Cardiac fibroblast (primary cell): ENCODE results near the gene NFILZ.

Experiments used
- DNase-seq, 2 donors: peaks; one replicate each; pipeline versions ENCODE4 v3.0.0 to v3.0.0-alpha.2; 2010; ENCODE audit warnings: low read depth in 2 of 2
- H3K4me3 ChIP-seq, 2 donors: replicated peaks in 1 of 2; 1 replicate in 1 of 2; 2 replicates in 1 of 2; pipeline ENCODE4 v1.5.1; 2011; ENCODE audit warnings: low read depth in 2 of 2, low read length in 2 of 2, mild to moderate bottlenecking in 2 of 2, moderate library complexity in 1 of 2
- CTCF ChIP-seq: IDR thresholded peaks from one replicate; pipeline ENCODE4 v1.5.1; 2011; ENCODE audit warnings: low read depth, mild to moderate bottlenecking, low read length, inconsistent platforms

NFILZ gene

GRCh38 chr19:8665468-8666213 lies 35.2 kb downstream of the NFILZ start:
- DNase-seq = no peak
- TF ChIP-seq CTCF = no peak
- no peak overlapping the region for H3K4me3 ChIP-seq

GRCh38 chr19:8666814-8667405 lies 36.5 kb downstream of the NFILZ start:
- TF ChIP-seq CTCF = no peak
- no peak for DNase-seq
- H3K4me3 ChIP-seq = no peak overlapping the region

- no peak for TF ChIP-seq CTCF
- no peak for DNase-seq
- no peak overlapping the region for H3K4me3 ChIP-seq
Observed at GRCh38 chr19:8673276-8673891, 43.0 kb downstream of the NFILZ start.

- H3K4me3 ChIP-seq = no peak overlapping the region
- no peak for DNase-seq
- no peak for TF ChIP-seq CTCF
Observed at GRCh38 chr19:8675066-8675465, 44.6 kb downstream of the NFILZ start.

- no peak for TF ChIP-seq CTCF
- no peak for DNase-seq
- no peak overlapping the region for H3K4me3 ChIP-seq
Observed at GRCh38 chr19:8678244-8678807, 47.9 kb downstream of the NFILZ start.
